ENCODE data around the gene MFSD6.
"Not testable (repeated sequence)": the region's sequence is repeated elsewhere in the genome, so short reads cannot be mapped to it uniquely, and the experiment has no call there.

MFSD6 gene

DNA sequence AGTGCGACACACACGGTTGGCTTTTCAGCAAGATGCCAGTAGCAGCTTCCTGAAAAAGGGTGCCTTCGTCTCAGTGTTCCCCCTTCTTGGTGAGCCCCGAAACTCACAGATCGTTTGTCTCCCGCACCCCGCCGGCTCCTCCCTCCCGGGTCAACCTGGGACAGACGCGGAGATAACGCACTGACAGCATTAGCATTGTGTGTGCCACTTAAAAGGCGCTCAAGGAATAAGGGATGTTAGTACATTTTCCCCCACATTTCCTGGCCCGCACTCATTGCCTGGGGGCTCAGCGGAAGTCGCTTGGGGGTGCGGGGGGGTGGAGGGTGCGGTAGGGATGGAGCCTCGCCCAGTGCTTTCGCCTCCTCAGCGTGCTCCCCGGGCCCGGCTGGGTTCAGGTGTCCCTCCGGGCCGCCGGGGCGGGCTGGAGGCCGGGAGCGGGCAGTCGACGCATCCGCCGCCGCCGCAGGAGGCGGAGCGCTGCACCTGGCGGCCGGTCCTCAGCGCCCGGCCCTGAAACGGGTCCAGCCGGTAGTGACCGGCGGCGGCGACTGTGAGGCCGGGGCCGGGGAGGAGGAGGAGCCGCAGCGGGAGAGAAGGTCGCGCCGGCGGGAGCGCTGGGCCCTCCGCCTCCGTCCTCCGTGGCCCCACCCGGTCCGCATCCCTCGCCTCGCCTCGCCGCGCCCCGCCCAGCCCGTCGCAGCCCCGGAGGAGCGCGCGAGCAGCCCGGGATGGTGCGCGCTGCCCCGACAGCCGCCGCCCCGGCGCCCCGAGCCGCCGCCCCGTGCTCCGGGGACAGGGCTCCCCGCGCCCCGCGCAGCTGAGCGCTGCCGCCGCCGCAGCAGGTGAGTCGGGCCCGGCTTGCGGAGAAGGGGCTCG, at the start of gene MFSD6:
MFSD6 (plus strand) TSS at position 694 of the 876 bp plus-strand sequence. CDS start 27,675 bp downstream, outside the sequence.
- DNase-seq (ENCODE audit: low read depth in 2 of 2), result peak; percentile 26 to 52

DNA sequence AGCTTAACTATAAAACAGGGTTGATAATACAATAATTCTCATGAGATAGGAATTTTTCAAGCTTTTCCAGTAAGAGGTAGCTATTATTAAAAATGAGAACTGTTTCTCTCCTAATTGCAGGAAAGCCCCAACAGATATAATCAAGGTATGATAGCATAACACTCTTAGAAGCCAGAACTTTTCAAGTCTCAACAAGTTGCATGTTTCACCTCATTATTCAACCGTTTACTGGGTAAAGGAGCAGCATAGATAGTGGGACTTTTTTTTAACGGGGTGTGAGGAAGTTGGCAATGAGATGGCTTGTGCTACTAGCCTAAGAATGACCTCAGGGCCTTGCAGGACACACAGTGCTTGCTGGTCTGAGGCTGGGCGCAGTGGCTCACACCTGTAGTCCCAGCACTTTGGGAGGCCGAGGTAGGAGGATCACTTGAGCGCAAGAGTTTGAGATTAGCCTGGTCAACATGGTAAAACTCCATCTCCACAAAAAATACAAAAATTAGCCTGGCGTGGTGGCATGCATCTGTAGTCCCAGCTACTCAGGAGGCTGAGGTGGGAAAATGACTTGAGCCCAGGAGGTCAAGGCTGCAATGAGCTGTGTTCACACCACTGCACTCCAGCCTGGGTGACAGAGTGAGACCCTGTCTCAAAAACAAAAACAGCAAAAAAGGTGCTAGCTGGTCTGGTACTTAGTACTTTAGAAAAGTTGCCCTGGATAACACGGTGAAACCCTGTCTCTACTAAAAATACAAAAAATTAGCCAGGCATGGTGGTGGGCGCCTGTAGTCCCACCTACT, 49.3 kb upstream of the MFSD6 start:
- not testable (repeated sequence) for DNase-seq (ENCODE audit: low read depth in 2 of 2)

- DNase-seq (ENCODE audit: low read depth in 2 of 2), result no peak
These were observed 47.6 kb upstream of the MFSD6 start for GRCh38 chr2:190360561-190360960.

DNA sequence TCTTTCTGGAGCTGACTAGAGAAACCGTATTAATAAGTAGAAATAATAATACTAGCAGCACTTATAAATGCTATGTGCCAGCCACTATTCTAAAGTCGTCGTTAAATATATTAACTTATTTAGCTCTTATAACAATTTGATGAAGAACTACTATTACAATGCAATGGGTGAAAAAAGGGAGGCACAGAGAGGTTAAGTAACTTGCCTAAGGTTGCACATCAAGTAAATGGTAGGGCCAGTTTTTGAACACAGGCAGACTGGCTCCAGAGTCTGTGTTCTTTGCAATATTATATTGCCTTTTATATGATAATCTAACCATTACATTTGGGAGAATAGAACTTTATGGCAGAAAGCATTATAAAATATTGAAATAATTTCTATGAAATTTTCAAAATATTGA, 47.2 kb upstream of the MFSD6 start:
- no peak for DNase-seq (ENCODE audit: low read depth in 2 of 2)

- no peak for DNase-seq (ENCODE audit: low read depth in 2 of 2)
These were observed 46.6 kb upstream of the MFSD6 start for GRCh38 chr2:190361572-190361971.

DNA sequence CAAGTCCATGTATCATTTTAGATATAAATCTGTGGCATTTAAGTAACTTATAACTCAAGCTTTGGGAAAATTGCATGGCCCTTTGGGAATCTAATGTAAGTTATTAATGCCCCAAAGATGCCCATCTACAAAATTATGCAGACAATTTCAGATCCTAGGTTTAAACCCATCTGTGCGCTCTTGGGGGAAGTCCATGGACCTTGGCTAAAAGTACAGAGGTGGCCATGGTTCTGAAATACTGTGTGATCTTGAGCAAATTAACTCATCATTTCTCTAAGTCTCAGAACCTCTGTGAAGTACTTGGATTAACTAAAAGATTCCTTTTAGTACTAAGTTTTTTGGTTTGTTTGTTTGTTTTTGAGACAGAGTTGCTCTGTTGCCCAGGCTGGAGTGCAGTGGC, 45.3 kb upstream of the MFSD6 start:
- no peak for DNase-seq (ENCODE audit: low read depth in 2 of 2)

DNA sequence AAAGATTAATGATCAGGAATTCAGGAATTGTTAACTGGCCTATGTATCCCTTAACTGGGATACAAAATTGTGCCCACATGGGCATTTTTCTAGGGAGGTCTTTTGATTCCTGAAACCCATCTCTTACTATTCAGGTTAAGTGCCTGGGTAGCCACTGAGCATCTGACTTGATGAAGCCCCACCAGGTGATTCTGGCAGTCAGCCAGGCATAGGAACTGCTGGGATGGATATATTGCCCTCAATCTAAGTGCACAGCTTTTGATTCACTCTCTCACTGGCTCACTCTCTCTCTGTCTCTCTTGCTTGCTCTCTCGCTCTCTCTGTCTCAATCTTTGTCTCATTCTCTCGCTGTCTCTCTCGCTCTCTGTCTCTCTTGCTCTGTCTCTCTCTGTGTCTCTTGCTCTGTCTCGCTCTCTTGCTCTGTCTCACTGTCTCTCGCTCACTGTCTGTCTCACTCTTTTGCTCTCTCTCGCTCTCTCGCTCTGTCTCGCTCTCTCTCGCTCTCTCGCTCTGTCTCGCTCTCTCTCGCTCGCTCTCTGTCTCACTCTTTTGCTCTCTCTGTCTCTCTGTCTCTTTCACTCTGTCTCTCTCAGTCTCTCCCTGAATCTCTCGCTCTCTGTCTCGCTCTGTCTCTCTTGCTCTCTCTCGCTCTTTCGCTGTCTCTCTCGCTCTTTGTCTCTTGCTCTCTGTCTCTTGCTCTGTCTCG, 42.5 kb upstream of the MFSD6 start:
- no peak for DNase-seq (ENCODE audit: low read depth in 2 of 2)

DNA sequence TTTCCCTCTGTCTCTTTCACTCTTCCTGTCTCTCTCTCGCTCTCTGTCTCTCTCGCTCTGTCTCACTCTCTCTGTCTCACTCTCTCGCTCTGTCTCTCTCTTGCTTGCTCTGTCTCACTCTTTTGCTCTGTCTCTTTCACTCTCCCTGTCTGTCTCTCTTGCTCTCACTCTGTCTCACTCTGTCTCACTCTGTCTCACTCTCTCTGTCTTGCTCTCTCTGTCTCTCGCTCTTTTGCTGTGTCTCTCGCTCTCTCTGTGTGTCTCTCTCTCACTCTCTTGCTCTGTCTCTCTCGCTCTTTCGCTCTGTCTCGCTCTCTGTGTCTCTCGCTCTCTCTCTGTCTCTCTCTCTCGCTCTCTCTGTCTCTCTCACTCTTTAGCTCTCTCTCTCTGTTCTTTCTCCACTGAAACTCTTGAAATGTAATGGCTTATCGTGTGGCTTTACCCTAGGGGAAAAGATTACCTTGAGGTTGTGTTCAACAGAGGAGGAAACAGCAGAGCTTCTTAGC, 41.9 kb upstream of the MFSD6 start:
- DNase-seq (ENCODE audit: low read depth in 2 of 2), result no peak

DNA sequence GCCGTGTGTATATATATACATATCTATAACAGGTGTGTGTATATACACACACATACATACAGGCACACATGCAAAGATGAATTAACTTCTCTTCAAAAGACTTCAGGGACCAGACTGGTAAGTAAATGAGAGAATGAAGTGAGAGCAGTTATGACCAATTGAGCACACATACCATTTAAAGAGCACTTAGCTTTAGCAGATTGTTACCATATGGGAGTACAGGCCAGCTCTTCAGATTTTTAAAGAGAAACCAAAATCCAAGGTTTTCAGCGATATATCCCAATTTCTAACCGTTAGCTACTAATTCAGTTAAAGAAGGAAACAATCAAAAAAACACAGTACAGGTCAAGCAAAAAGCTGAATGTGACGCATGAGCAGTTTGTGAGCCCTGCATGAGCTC, 41.1 kb upstream of the MFSD6 start:
- no peak for DNase-seq (ENCODE audit: low read depth in 2 of 2)

GRCh38 chr2:190369635-190370034, 38.5 kb upstream of the MFSD6 start:
- DNase-seq (ENCODE audit: low read depth in 2 of 2), result no peak

DNA sequence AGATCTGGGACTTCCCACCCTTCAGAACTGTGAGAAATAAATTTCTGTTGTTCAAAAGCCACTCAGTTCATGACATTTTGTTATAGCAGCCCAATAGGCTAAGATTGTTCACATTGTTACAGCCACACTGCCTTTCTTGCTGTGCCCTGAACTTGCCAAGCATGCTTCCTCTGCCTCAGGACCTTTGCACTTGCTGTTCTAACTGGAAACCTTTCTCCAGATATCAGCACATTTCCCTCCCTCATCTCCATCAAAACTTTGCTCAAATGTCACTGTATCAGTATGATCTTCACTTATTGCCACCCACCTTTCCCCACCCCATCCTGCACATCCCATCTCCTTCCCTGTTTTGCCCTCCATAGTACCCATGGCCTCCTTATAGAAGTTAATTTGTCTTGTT, 32.1 kb upstream of the MFSD6 start:
- no peak for DNase-seq (ENCODE audit: low read depth in 2 of 2)

- DNase-seq (ENCODE audit: low read depth in 2 of 2), result no peak
These were observed 31.4 kb upstream of the MFSD6 start for GRCh38 chr2:190376591-190377245.

GRCh38 chr2:190378880-190379237, 29.3 kb upstream of the MFSD6 start:
- no peak for DNase-seq (ENCODE audit: low read depth in 2 of 2)

DNA sequence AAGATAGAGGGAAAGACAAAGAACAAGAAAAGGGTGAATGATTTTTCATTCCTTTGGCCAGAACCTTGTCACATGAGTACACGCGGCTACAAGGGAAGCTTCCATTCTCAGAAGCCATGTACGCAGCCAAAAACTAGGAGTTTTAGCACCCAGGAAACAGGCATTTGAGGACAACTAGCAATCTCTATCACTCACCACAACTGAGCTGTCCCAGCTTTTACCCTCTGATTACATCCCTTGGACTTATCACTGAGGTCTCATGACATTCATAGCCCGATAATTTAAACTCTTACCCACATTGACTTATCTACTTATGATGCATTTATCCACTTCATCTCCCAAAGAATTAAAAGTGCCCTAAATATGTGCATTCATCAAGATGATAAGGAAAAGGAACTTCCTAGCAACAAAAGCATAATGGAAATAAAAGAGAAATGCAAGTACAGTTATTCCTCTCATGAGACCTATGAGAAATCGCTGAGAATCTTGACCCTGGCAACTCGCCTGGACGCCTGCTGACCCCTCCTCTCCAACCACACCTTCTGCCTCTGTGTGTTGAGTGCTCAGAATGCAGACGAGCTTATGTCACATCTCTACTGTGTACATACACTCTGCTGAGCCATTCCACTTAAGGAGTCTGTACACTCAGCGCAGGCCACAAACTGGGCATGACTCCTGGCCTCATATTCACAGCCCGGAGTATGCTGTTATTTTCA, 28.7 kb upstream of the MFSD6 start:
- DNase-seq (ENCODE audit: low read depth in 2 of 2), result no peak

- no peak for DNase-seq (ENCODE audit: low read depth in 2 of 2)
These were observed 27.2 kb upstream of the MFSD6 start for GRCh38 chr2:190380962-190381412.

- DNase-seq (ENCODE audit: low read depth in 2 of 2), result no peak
These were observed 25.3 kb upstream of the MFSD6 start for GRCh38 chr2:190382851-190383250.

DNA sequence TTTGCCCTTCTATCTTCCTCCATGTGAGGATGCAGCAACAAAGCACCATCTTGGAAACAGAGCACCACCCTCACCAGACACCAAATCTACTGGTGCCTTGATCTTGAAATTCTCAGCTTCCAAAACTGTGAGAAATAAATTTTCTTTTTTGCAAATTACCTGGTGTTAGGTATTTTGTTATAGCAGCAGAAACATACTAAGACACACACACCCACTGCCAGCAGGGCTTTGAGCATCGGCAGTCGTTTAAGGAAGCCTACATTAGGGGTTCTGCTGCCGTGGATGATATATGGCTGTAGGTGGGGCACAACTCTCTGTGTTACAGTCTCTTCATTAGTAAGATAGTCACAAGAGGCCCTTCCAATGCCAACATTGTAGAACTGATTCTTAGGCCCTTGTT, 20.7 kb upstream of the MFSD6 start:
- DNase-seq (ENCODE audit: low read depth in 2 of 2), result no peak

- DNase-seq (ENCODE audit: low read depth in 2 of 2), result no peak
These were observed 11.9 kb upstream of the MFSD6 start for GRCh38 chr2:190396271-190396670.

DNA sequence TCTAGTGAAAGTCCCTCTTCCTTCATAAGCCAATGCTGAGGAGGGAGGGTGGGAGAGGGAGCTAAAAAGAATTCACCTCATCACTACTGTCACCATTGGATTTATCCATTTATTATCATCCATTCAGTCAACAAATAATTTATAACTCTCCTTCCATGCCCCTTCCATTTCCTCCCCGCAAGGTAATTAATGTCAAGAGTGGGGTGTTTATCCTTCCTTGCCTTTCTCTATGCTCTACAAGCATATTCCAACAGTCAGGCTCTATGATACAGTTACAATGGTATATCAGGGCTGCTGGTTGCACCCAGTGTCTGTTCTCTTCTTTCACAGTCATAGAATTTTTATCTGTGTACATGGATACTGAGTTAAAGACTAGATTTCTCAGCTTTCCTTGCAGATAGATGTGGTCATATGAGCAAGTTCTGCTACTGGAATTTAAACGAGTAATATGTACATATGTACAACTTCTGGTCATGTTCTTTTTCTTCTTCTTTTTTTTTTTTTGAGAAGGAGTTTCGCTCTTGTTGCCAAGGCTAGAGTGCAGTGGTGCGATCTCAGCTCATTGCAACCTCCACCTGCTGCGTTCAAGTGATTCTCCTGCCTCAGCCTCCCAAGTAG, 5.1 kb upstream of the MFSD6 start:
- DNase-seq (ENCODE audit: low read depth in 2 of 2), result no peak

GRCh38 chr2:190404487-190404886, 3.7 kb upstream of the MFSD6 start:
- DNase-seq (ENCODE audit: low read depth in 2 of 2), result peak in 1 of 2 donors; percentile 4

Data from stimulated activated CD8-positive, alpha-beta memory T cell treated with anti-CD3 and anti-CD28 coated beads, Interleukin-15, amount 100 ng/mL, for 48 hours (primary cell).